ENCODE data around the gene CFAP61.
A peak's percentile ranks its signal among the peaks of the same experiment; 100 is the strongest.

Gene CFAP61

GRCh38 chr20:20367575-20368417 lies 315.5 kb downstream of the CFAP61 start, which contains the start of gene INSM1:
INSM1 (plus strand) TSS chr20:20368104; CDS start chr20:20368268, 164 bp downstream.
- H3K4me3 ChIP-seq (ENCODE audit: low read depth, low read length): peak within 1 kb of the TSS; percentile 43
- H3K9me3 ChIP-seq (ENCODE audit: control insufficient read depth, insufficient read depth, low read depth, low read length): no peaks in the 10 kb centered on the region
- H3K27ac ChIP-seq (ENCODE audit: extremely low read depth, low read depth, low read length): peak within 1 kb of the TSS; percentile 82; the same call in 1 of the 2 replicates
- H3K4me1 ChIP-seq (ENCODE audit: control insufficient read depth, insufficient read depth, low read length): peaks cover 8% of the 10 kb centered on the region; the same call in 1 of the 2 replicates
- ChIA-PET POLR2A (no interaction called here), CTCF (no interaction called here)
- no peaks in the 10 kb centered on the region for H3K36me3 ChIP-seq (ENCODE audit: control insufficient read depth in 2 of 2, insufficient read depth in 1 of 2, low read length in 2 of 2)
- TF ChIP-seq ZNF394 (tag by site-specific recombination; IDR thresholded peaks at IDR 0.05; ENCODE audit: borderline replicate concordance) (no peak), ZBTB26 (tag by site-specific recombination; optimal IDR thresholded peaks at IDR 0.05) (peak; percentile 65), KLF7 (tag by site-specific recombination; IDR thresholded peaks at IDR 0.05; ENCODE audit: borderline replicate concordance) (0 out of 2 replicates have a peak, but pooled peaks have one; percentile 40), GLIS1 (tag by site-specific recombination; IDR thresholded peaks at IDR 0.05) (peak; percentile 88), ZNF629 (tag by site-specific recombination; IDR thresholded peaks at IDR 0.05) (0 out of 2 replicates have a peak, but pooled peaks have one; percentile 20), ZNF677 (tag by site-specific recombination; IDR thresholded peaks at IDR 0.05) (no peak), ZNF654 (tag by site-specific recombination; IDR thresholded peaks at IDR 0.05; ENCODE audit: low read depth) (no peak), KLF8 (tag by site-specific recombination; IDR thresholded peaks at IDR 0.05) (peak; percentile 39; the same call in 1 of the 2 replicates), ZIC2 (tag by site-specific recombination; IDR thresholded peaks at IDR 0.05) (peak; percentile 85), KLF10 (tag by site-specific recombination; IDR thresholded peaks at IDR 0.05) (peak; percentile 76), ZNF416 (tag by site-specific recombination; IDR thresholded peaks at IDR 0.05) (0 out of 2 replicates have a peak, but pooled peaks have one; percentile 42), ZNF776 (tag by site-specific recombination; IDR thresholded peaks at IDR 0.05; ENCODE audit: borderline replicate concordance) (no peak), ZNF514 (tag by site-specific recombination; IDR thresholded peaks at IDR 0.05) (no peak), GLIS2 (tag by site-specific recombination; IDR thresholded peaks at IDR 0.05) (peak; percentile 82), OSR2 (tag by site-specific recombination; IDR thresholded peaks at IDR 0.05) (peak; percentile 52), SP3 (tag by site-specific recombination; IDR thresholded peaks at IDR 0.05) (peak; percentile 45), ELK4 (IDR thresholded peaks at IDR 0.05; ENCODE audit: borderline replicate concordance, low read depth, low read length) (no peak), ZNF239 (tag by site-specific recombination; IDR thresholded peaks at IDR 0.05) (no peak), ZEB2 (tag by site-specific recombination; IDR thresholded peaks at IDR 0.05) (peak; percentile 48; the same call in 1 of the 2 replicates), SP2 (tag by site-specific recombination; IDR thresholded peaks at IDR 0.05) (peak; percentile 51), KLF1 (tag by site-specific recombination; IDR thresholded peaks at IDR 0.05) (peak; percentile 92), ZNF169 (tag by site-specific recombination; IDR thresholded peaks at IDR 0.05) (no peak), ZNF488 (tag by site-specific recombination; IDR thresholded peaks at IDR 0.05) (0 out of 2 replicates have a peak, but pooled peaks have one; percentile 55), BCL11B (tag by site-specific recombination; IDR thresholded peaks at IDR 0.05; ENCODE audit: low read depth) (0 out of 2 replicates have a peak, but pooled peaks have one; percentile 29), ZNF112 (tag by site-specific recombination; IDR thresholded peaks at IDR 0.05) (no peak), ZNF692 (tag by site-specific recombination; IDR thresholded peaks at IDR 0.05) (peak; percentile 61), KLF17 (tag by site-specific recombination; IDR thresholded peaks at IDR 0.05) (peak; percentile 87), TCF7L2 (IDR thresholded peaks at IDR 0.05; ENCODE audit: borderline replicate concordance, low read depth, low read length) (peak; percentile 29; the same call in 1 of the 2 replicates), WT1 (tag by site-specific recombination; IDR thresholded peaks at IDR 0.05) (peak; percentile 66; the same call in 1 of the 2 replicates), PATZ1 (tag by site-specific recombination; IDR thresholded peaks at IDR 0.05) (peak; percentile 64), ZNF843 (tag by site-specific recombination; IDR thresholded peaks at IDR 0.05) (peak; percentile 60)
